IPS-NIHi7 (cell line): ENCODE measurements around the gene B3GNT7.

Source experiments
- DNase-seq: peaks from one replicate; pipeline ENCODE4 v3.0.0; 2012; ENCODE audit warnings: mixed read lengths; ENCODE audit errors: extremely low spot score

B3GNT7 gene

DNA sequence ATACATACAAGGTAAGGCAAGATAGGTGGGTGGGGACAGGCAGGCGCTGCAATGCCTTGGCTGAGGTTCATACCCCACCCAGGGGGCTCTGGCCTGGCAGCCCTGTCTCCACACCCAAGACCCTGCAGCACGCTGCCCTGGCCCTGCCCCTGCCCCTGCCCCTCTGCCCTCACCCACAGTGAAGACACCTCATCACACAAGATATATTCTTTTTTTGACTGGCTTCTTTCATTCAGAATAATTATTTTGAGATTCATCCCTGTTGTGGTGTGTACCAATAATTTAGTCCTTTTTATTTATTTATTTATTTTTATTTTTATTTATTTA lies 11.4 kb upstream of the B3GNT7 start:
- no peak for DNase-seq

DNA sequence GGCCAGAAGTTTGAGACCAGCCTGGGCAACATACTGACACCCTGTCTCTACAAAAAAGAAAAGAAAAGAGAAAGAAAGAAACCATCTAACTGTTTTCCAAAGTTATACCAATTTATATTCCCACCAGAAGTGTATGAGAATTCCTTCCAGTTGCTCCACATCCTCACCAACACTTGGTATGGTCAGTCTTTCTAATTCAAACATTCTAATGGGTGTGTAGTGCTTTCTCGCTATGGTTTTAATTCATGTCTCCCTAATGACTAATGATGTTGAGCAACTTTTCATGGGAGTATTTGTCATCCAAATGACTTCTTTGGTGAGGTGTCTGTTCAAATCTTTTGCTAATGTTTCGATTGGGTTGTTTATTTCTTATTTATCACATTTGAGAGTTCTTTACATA lies 10.5 kb upstream of the B3GNT7 start:
- DNase-seq: no peak

DNA sequence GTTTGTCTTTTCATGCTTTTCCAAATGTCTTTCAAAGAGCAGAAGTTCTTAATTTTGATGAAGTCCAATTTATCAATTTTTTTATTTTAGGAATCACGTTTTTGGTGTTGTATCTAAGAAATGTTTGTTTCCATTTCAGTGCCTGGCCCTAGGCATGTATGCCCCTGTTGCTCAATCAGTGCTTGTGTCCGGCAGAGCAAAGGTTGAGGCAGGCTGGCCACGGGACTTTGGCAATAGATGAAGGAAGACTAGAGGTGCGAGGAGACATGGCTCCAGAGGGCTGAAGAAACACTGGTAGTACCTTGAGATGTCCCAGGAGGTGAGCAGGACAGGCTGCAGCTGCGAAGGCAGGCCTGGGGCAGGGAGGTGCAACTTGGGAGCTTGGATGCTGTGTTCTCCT lies 10.1 kb upstream of the B3GNT7 start:
- no peak for DNase-seq

DNA sequence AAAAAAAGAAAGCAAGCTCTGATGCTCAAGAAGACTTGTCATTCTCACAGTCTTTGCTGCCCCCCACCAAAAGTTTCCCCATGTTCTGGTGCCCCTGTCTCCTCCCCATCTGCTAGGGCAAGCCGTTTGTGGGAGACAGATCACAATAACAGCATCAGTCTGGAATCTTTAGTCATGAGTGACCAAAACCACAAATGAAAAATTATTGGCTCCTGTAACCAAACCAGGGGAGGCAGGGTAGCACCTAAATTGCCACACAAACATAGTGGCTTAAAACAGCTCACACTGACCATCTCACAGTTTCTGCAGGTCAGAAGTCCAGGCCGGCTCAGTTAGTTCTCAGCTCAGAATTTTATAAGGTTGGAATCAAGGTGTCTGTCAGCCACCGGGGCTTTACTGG lies 9.1 kb upstream of the B3GNT7 start:
- no peak for DNase-seq

DNA sequence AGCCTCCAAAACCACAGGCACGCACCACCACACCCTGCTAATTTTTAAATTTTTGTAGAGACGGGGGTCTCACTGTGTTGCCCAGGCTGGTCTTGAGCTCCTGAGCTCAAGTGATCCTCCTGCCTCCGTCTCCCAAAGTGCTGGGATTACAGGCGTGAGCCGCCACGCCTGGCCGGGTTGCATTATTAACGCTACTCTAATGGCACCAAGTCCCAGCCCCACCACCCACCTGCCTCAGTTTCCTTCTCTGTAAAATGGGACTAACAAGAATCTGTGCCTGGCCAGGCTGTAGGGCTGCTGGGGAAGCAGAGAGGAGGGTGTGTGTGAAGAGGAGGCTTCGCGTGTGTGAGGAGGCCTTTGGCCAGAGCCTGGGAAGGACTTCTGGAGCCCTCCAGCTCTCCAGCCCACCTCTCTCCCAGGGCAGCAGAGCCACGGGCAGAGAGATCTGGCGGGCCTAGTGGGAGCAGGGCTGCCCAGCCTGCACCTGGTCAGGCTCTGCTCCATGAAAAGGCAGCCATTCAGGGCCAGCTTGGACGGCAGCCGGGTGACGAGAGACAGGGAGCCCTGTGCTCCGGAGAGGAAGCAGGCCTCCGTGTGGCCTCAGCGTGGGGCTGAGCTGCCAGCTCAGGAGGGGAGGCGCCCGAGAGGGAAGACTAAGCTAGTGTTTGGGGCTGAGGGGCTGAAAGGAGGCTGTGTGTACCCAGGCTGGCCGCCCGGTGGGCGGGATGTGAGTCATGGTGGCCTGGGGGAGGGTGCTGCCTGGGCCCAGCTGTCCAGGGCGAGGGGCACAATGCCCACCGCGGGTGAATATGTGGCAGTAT lies 7.4 kb upstream of the B3GNT7 start:
- no peak for DNase-seq

DNA sequence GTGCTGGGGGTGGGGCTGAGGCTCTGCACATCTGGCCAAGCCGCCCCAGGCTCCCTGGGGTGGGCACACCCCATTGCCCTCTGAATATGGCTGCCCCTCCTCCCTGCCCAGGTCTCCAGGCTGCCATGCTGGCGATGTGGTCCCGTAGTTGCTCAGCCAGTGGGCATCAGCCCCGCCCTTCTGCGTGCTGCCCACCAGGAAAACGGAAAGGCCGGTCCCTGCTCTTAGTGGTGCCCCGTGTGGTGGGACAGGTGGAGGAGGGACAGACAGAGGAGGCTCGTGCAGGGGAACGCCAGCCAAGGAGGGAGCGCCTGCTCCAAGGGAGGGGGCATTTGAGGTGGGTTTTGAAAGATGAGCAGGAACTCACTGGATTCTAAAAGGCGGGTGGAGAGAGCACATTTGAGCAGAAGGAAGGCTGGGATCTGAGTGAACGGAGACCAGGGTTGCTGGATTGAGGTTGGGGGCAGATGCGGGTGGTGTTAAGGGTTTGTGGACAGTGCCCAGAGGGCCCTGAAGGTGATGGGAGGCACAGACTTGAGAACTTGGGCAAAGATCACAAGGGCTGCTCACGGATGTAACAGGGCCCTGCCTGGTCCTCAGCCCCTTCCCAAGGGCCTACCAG lies 6.7 kb upstream of the B3GNT7 start:
- DNase-seq: no peak

DNA sequence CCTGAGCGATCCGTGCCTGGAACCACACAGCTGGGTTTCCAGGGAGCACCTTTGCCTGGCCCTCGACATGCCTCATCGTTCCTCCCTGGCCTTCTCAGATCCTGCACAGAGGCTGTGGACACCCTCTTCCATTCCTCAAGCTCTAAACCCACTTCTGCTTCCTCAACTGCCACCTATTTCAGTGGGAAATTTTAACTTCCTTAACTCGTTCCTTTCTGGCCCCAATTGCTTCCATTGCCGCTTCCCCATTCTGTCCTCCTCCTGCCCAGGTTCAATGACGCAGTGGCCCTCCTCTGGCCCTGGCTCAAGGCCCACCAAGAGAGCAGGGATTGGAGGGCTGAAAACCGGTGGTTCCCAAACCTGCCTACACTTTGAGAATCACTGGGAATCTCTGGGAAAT lies 4.8 kb upstream of the B3GNT7 start:
- no peak for DNase-seq

DNA sequence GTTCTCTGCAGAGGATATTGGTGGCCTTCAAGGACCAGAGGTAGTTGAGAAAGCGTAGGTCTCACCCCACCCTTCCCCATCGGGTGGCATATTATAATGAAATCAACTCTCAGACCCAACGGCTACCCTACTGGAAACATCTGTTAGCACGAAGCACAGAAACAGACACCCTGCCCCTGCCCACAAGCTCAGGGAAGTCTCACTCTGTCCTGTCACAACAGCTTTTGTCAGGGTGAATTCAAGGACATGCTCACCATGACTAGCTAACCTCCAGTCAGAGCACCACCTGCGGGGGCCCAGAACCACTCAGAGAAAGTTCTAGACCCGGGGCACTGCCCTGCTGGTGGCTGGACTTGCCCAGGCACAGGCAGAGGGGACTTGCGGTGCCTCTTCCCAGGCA lies 3.5 kb upstream of the B3GNT7 start:
- no peak for DNase-seq

DNA sequence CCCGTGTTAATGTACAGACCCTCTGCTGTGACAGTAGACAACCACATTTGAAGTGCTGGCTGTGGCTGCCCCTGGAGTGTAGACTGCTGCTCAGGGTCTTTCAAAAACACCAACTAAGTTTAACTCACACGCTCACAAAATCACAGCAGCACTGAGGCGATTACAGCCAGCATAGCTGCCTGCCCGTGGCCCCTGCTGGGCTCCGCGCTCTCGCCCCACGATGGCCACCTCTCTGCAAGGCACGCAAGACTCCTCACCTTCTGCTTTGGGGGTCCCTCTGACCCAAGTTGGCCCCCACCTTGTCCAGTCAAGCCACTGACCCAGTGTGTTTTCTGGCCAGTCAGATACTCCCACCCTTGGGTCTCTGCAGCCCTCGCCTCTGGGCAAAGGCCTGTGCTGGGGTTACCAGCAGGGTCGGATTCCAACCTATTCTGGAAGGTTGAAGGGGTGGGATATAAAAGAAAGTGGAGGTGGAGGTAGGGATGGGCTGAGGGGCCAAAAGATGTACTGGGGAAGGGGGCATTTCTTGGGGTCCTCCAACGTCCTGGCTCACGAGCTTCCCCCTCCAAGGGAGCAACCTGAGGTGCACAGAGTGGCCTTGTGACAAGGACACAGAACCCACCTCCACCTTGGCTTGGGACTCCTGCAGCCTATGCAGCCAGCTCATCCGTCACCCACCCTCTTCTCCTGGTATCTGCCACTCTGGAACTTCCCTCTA lies 2.9 kb upstream of the B3GNT7 start:
- DNase-seq: no peak

DNA sequence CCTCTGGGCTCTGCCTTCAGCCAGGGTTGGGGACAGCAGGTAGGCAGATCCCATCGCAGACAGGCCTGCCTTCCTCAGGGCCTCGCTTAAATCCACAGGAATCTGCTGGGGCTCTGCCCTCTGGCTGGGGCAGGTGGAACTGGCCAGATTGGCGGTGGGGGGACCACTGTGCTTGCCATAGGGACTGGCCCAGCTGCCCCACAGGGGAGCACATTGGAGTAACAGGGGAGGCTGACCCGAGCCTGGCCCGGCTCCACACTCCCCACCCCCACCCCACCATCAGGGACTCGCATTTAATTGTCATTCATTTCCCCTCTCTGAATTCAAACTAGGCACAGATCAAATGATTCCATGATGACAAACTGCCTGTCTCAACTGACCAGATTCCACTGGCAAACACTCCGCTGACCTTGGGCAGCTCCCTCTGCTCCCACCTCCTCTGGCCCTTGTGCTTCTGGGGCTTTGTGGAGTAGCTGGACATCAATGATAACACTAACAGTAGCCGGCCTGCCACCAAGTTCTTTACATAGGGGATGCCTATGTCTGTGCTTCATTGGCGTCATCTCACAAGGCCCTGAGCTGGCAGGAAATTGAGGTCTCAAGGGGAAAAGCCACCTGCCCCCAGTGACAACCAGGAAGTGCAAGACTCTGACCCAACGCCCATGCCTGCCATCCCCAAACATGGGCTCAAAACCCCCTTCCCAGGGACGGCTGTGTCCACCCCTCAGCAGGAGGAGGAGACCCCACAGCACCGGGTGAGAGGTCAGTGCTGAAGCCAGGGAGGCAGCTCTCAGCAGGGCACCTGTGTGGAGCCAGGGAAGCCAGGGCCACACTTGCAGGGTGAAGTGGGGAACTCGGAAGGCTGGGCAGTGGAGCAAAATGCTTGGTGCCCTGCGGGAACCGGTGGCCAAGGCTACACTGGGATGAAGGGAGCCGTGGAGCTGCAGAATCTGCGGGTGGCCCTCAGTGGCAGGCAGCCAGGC lies 2.1 kb upstream of the B3GNT7 start:
- peak; percentile 78 for DNase-seq

DNA sequence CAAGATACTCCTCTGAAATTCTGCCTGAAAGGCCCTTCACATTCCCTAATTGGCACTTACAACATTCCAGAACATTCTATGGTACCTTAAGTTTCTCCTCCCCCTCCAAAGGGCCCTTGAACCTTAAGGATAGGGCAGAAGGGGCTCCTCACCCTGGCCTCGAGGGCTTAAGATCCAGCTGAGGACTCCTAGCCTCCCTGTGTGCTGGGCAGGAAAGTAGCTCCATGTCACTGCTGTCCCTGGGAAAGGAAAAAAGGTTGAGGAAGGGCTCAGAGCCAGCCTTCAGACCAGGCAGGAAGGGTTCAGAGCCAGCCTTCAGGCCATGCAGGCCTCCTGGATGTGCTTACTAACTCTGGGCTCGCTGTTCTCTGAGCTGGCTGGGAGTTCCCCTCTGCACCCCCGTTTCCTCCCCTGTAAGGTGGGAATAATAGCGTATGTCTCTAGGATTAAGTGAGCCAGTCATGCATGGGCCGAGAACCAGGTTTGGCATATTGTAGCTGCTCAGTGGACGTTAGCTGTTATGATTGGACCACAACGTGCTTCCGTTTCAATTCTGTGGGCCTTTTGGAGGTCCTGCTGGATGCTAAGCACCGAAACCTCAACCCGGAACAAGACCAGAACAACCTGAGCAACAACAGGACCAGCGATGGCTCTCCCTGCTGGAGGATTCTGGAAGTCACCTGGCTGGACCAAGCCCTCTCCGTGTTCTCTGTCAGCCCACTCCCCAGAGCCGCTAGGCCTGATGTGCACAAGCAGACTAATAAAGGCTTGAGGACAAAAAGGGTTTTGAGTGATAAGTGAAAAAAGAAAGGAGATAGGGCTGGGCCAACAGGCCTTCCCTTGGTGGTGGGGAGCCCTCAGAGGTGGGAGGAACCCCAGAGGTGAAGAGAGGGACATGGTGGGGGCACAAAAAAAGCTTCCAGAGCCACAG lies 1.0 kb upstream of the B3GNT7 start:
- DNase-seq: peak; percentile 80

DNA sequence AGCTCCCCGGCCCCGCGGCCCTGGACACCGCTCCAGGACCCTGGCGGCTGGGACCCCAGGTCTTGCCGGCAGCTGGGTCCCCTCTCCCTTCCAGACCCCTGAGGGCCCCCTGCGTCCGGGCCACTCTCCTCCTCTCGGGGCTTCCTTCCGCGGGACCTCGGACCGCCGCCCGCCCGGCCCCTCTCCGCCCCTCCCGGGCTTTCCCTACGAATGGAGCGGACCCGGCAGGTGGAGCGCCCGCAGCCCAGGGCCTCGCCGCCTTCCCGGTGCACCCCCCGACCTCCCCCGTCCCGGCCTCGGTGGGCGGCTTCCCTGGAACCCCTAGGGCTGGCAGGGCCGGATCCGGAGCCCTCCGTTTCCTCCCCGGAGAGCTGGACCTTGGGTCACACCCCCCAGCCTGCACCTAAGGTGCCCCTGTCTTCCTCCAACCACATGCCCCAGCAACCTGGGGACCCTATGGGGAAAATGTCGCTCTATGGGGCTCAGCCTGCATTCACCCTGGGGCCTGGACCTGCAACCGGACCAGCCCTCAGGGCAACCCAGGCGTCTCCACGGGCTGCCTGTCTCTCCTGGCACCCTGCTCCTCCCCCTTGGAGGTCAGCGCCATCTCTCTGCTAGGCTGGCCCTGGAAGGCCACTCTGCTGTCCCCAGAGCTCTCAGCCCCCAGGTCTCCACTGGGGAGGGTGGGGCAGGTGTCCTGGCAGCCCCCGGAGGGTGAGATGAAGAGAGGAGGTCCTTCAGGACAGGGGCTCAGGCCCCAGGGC lies 730 bp downstream of the B3GNT7 start:
- DNase-seq: no peak

DNA sequence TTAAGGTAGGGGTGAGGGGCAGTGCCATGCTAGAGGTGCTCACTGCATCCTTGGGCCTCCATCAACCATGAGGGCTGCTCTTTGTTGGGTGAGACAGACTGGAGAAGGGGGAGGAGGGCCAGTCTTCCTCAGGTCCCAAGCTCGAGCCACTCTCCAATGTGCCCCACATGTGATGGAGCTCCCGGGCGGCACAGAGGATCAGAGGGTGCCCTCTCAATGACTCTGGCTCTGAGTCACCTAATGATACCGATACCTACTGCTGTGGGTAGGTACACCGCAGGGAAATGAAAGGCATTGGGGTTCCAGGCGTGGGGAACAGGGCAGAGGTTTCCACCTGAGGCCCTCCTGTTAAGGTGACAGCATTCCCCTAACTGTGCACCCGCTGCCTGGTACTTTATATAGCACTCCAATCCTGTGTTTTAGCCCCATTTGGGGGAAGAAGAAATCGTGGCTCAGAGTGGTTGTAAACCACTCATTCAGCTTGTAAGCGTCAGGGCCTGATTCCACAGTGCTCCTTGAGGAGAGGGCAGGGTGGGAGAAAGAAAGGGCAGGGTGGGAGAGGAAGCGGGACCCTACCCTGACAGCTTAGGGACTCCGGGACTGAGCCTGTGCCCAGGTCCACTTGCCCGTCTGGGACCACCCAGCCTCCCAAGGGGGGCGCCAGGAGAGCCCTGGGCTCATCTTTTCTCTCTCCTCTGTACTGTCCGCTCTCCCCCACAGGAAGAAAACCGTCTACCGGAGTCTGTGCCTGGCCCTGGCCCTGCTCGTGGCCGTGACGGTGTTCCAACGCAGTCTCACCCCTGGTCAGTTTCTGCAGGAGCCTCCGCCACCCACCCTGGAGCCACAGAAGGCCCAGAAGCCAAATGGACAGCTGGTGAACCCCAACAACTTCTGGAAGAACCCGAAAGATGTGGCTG lies 1.8 kb downstream of the B3GNT7 start:
- no peak for DNase-seq

DNA sequence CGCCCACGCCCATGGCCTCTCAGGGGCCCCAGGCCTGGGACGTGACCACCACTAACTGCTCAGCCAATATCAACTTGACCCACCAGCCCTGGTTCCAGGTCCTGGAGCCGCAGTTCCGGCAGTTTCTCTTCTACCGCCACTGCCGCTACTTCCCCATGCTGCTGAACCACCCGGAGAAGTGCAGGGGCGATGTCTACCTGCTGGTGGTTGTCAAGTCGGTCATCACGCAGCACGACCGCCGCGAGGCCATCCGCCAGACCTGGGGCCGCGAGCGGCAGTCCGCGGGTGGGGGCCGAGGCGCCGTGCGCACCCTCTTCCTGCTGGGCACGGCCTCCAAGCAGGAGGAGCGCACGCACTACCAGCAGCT lies 2.4 kb downstream of the B3GNT7 start:
- DNase-seq: no peak

DNA sequence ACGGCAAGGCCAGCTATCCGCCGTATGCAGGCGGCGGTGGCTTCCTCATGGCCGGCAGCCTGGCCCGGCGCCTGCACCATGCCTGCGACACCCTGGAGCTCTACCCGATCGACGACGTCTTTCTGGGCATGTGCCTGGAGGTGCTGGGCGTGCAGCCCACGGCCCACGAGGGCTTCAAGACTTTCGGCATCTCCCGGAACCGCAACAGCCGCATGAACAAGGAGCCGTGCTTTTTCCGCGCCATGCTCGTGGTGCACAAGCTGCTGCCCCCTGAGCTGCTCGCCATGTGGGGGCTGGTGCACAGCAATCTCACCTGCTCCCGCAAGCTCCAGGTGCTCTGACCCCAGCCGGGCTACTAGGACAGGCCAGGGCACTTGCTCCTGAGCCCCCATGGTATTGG lies 3.1 kb downstream of the B3GNT7 start:
- no peak for DNase-seq

DNA sequence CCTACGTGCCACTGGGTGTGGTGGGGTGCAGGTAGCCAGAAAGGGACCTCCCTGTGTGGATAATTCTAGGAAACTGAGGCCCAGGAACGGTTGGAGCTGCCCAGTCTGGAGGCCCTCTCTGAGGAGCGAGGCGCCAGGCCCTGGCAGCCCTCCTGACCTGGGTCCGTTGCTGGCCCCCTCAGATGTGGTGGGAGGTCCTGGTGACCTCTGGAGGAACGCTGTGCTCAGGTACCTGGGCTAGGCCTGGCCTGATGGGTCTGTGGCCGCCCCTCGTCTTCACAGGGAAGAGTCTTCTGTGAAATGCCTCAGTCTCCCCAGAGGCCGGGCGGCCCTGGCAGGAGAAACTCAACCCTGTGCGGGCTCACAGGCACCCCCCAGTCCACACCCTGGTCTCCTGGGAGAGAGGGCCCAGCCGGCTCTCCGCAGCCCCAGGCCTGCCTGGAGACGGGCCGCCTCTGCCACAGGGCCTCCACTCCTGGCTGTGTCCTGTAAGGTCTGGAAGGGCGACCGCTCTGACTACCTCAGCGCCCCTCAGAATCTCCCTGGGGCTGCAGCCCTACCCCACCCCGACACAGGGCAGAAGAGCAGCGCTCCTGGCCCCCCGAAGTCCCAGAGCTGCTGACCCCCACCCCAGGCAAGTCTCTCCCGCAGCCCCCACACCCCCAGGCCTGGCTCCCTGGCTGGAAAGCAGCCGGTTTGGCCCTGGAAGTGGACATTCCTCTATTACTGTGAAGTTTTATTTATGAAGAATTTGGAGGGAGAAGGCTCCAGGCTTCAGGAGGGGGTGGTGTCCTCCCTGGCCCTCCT lies 3.7 kb downstream of the B3GNT7 start:
- peak; percentile 7 for DNase-seq

DNA sequence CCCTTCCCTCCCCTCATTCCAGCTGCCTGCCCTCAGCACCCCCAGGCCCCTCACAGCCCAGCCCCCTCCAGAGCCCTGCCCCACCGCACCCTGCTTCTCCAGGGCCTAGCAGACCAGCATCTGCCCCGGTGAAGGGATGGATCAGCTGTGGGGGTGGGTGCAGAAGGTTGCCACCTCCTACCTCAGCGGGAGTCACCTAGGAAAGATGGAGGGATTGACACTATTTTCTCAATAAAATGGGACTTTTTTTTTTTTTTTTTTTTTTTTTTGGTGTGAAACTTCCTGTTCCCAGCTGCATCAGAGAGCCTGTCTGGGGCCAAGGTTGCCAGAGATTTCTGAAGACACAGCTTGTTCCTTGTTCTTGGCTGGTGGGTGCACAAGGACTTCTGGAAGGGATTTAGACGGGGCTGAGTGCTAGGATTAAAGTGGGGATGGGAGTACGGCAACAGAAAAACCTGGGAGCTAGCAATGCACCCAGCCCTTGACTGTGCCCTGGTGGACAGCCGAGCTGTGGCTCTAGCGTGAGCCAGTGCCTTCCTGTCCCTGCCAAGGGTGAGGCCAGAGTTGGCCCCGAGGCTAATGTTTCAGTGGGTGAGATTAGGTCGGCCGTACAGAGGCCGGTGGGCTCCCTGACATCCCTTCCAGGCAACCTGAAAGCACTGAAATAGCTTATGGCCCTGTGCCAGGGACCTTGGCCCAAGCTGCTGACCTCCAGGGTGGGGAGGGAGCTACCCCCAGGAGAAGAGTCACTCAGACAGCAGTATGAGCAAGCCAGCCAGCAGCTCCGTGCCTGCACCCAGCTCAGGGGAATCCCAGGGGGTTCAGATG lies 4.6 kb downstream of the B3GNT7 start:
- DNase-seq: peak; percentile 22
